GM10847 (cell line): Measurements from ENCODE around the gene KCNG3.

ENCODE experiments used
- POLR2A ChIP-seq: IDR thresholded peaks from 2 replicates; pipeline ENCODE4 v1.6.1; 2011; ENCODE audit not compliant: insufficient read length; ENCODE audit errors: extremely low read depth

The KCNG3 gene

DNA sequence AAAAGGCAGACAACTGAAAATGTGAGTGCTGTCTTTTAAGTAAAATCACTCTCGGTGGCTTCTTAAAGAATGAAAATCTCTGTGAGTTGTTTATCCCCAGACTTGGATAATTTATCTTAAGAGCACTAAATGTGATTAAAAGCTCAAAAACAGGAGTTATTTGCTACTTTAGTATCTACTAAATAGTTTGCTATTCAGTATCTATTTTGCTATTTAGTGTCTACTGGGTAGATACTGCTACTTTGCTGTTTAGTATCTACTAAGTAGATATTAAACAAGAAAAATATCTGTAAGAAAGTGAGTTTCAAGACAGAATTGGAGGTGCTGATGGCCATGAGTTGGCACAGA is 1.4 kb upstream of the KCNG3 start:
- no peak for TF ChIP-seq POLR2A

DNA sequence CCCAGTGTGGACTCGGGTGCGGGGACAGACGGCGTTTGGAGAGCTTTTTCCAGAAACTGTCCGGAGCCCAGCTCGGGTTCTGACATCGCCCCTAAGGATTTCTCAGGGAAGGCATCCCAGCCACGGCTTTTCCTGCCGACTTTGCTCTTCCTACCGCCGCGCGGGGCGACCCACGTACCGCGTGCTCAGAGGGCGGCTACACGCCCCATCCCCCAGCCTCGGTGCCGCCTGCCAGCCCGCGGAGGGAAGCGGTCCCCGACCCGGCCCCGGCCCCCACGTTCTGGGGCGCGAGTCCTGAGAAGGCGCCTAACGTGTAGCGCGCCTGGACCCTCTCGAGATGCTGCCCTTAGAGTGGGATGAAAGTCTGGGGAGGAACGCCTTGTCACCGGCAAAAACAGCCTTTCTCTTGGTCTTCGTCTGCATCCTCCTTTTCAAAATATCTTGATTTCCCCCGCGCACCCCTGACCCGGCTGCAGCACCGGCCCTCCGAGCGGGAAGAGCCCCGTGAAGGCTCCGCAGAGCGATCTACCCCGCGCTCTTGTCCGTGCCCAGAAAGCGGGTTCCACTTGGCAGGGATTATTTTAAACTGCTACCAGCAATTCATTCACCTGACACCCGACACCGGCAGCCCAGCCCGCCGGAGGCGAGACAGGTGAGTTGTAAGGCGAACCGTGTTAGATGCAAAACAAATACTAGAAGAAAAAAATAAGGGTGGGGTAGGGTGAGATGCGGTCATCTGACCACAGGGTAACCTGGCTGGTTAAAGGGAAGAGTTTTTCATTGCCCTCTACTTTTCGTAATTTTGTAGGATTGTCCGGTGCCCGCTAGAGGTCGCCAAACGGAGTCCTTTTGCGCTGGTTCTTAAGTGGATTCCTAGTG is 812 bp upstream of the KCNG3 start:
- no peak for TF ChIP-seq POLR2A

DNA sequence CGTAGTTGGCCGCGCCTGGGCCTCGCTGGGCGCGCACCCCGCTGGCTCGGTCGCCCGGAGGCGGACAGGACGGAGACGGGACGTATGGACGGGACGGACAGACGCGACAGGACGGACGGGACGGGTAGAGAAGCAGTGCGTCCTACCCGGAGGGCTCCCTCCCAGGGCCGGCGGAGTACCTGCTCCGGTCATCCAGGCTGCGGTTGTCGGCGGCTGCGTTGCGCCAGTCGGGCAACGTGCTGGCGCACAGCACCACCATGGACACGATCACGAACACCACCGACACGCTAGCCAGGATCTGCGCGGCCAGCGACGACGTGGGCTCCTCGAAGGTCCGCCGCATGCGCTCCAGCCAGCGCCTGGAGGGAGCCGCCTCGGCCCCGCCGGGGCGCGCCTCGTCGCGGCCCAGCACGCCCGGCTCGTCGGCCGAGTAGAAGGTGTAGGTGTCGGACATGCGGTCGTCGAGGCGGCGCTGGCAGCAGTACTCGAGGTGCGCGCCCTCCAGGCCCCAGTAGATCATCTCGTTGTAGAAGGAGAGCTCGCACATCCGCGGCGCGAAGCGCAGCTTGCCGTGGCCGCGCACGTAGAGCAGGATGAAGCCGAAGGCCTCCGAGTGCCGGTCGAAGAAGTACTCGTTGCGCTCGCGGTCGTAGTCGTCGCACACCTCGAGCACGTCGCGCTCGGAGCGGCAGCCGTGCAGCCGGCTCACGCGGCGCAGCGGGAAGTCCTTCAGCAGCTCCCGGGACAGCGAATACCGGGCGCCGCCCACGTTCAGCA is 903 bp downstream of the KCNG3 start:
- TF ChIP-seq POLR2A = no peak

DNA sequence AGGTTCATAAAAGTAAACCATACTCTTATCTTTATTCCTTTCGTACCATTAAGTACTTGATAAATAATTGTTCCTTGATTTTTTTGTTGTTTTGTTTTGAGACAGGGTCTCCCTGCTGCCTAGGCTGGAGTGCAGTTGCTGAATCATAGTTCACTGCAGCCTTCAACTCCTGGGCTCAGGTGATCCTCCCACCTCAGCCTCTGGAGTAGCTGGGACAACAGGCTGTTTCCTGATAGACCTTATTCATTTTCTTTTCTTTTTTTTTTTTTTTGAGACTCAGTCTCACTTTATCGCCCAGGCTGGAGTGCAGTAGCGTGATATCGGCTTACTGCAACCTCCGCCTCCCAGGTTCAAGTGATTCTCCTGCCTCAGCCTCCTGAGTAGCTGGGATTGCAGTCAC is 5.5 kb downstream of the KCNG3 start:
- no peak for TF ChIP-seq POLR2A

DNA sequence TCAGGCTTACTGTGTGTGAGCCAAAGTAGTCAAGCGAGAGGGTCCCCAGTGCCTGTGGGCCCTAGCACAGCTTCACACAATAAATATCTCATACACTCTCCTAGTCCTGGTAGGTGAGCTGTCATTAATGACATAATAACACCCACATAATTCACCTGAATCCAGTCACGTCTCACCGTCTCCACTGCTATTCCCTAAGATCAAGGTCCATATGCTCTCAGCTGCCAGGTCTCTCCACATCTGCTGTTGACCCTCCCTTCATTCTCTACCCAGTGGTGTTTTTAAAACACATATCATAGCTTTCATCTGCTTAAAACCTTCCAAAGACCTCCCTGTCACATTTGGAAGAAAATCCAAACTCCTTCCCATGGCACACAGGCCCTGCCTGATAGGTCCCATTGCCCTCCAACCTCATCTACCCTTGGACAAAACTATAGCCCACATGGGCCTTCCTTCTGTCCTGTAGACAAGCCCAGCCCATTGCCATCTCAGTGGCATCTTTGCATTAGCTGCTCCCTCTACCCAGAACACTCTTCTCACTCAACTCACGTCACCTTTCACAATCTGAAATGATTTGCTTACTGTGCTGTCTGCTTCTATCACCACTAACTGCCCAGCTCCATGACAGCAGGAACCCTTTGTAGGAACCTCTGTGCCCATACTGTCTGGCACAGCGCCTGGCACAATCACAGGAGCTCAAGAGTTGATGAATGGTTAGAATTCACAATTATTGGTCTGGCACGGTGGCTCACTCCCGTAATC is 7.5 kb downstream of the KCNG3 start:
- TF ChIP-seq POLR2A = no peak

DNA sequence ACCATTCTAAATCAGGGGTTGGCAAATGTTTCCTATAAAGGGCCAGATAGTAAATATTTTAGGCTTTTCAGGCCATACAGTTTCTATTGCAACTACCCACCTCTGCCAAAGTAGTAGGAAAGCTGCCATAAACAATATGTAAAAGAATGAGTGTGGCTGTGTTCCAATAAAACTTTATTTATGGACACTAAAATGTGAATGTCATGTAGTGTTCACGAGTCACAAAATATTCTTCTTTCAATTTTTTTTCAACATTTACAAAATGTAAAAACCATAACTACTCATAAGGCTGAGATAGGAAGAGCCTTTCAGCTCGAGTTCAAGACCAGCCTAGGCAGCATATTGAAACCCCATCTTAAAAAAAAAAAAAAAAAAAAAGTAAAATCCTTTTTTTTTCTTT is 13.4 kb downstream of the KCNG3 start:
- TF ChIP-seq POLR2A = no peak

DNA sequence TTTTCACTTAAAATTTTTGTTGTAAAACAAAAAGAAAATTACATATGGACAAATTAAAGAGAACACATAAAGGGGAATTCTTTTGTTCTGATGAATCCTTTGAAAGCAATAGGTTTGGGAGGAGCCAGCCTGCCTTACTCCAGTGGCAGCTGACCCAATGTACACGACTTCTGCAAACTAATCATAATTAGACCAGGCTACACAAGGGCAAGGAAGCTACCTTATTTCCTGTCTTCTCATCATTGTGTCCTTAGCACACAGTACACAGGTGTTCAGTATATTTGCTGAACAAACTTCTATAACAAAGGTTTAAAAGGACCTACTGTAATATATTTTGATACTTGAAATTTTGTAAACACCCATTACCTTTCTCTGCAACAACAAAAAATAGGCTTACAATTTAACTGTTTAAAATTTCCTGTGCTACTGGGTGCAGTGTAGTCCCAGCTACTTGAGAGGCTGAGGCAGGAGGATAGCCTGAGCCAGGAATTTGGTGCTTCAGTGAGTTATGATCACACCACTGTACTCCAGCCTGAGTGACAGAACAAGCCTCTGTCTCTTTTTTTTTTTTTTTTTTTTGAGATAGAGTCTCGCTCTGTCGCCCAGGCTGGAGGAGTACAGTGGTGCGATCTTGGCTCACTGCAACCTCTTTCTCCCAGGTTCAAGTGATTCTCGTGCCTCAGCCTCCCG is 18.9 kb downstream of the KCNG3 start:
- TF ChIP-seq POLR2A = no peak

DNA sequence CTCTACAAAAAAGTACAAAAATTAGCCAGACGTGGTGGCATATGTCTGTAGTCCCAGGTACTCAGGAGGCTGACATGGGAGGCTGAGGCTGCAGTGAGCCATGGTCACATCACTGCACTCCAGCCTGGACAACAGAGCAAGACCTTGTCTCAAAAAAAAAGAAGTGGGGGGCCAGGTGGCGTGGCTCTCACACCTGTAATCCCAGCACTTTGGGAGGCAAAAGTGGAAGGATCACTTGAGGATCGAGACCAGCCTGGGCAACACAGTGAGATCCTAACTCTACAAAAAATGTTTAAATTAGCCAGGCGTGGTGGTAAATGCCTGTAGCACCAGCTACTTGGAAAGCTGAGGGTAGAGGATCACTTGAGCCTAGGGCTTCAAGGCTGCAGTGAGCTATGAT is 23.1 kb downstream of the KCNG3 start:
- no peak for TF ChIP-seq POLR2A

DNA sequence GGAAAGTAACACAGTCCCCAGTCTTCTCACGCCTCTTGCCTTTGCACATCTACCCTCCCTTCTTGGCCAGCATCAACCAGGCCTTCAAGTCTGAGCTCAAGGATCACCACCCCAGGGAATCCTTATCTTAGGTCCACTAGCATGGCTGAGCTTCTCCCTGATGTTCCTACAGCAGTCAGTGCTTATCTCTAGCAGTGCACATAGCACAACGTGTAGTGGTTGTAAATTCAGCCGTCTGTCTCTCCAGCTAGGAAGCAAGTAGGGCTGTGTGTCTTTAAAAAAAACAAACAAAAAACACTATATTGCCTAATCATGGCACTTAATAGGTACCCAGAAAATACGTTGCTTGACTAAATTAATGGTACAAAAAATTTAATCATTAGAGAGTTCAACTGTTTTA is 29.2 kb downstream of the KCNG3 start:
- no peak for TF ChIP-seq POLR2A

DNA sequence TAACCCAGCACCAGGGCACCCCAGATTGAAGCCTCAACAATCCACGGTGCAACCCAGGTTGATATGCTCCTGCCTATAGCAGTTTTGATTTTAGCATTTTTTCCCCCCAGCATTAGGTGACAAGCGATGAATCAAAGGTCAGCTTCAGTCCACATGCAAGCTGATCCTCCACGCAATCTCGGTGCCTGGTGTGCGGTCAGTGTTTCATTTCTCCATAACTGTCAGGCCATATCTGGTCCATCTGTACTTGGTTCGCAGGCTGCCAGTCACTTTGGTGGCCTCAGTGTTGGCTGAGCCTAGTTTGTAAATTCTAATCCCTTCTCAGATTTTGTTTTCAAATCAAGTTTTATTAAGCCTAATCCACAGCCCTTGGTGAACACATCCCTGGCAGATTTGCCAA is 30.2 kb downstream of the KCNG3 start:
- TF ChIP-seq POLR2A = no peak

DNA sequence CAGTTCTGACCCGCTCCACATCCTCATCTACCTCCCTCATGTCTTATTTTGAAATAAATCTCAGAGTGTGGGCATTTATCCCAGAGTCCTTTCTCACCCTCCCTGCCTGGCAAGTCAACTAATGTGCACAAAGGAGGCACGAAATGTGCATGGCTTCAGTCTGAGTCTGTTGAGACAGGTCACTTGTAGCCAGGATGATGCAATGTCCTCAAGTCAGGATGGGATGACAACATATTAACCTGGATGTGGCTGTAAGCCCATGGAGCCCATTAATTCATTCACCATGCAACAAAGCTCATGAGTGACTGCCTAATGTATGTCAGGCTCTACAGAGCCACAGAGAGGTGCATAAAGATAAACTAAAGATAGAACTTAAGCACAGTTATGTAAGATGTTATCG is 34.5 kb downstream of the KCNG3 start:
- TF ChIP-seq POLR2A = no peak

DNA sequence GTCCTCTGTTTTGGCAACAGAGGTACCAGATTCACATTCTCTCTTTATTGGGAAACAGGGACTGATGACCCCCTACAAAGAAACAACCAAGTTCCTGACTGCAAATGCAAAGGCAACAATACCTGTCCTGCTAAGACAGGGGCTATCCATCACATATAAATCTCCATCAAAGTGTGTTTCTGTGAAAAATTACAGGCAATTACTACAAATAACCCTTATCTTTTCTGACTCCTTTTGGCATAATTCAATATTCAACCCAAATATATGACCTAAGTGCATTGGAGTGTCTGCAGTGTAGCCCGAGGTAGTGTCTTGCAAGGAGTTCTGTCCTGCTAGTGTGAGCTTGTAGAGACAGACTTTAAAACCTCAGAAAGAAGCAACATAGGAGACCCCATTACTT is 35.4 kb downstream of the KCNG3 start:
- no peak for TF ChIP-seq POLR2A

DNA sequence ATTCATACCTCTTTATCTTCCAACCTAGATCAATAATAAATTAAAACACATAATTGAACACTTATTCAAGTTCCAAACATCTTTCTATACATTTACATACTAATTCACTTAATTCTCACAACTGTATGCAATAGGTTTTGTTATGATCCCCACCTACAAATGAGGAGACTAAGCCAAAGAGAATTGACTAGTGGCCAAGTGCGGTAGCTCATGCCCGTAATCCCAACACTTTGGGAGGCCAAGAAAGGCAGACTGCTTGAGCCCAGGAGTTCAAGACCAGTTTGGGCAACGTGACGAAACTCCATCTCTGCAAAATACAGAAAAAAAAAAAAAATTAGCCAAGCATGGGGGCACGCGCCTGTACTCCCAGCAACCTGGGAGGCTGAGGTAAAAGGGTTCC is 36.8 kb downstream of the KCNG3 start:
- no peak for TF ChIP-seq POLR2A

DNA sequence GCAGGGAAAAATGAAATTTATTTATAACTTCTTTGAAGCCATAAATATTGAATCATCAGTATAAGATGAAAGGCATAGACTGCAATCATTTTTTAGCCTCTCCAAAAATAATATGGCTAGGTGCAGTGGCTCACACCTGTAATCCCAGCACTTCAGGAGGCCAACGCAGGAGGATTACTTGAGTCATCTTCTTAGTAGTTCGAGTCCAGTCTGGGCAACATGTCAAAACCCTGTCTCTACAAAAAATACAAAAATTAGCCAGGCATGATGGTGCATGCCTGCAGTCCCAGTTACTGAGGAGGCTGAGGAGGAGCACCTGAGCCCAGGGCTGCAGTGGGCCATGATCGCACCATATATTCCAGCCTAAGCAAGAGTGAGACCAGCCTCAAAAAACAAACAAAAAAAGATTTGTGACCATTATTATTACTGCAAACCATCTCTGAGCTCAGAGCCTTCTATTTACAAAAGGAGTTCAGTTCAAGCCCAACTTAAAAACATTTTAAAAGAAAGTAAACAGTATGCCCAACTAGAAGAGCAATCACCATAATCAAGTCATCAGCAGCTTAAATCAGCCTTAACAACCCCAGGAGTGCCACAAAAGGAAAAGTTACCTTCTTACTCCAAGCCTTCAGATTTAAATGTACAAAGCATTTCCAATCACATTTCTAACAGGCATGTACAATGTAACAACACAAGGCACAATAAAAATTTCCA is 37.5 kb downstream of the KCNG3 start:
- TF ChIP-seq POLR2A = no peak

DNA sequence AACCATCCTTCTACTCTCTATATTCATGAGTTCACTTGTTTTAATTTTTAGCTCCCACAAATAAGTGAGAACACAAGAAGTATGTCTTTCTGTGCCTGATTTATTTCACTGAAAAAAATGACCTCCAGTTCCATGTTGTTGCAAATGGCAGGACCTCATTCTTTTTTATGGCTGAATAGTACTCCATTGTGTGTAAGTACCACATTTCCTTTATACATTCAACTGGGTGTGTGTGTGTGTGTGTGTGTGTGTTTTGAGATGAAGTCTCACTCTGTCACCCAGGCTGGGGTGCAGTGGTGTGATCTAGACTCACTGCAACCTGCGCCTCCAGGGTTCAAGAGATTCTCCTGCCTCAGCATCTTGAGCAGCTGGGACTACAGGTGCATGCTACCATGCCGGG is 41.2 kb downstream of the KCNG3 start:
- TF ChIP-seq POLR2A = no peak
